Hematopoietic multipotent progenitor cell treated with erythropoietin and hydrocortisone succinate and interleukin-3 and kit ligand, for 17 days (in vitro differentiated cells): Measurements from ENCODE around the gene SNED1.

Experiments
- DNase-seq: peaks from one replicate; pipeline ENCODE4 v3.0.0-alpha.2; 2015; ENCODE audit warnings: low spot score

The SNED1 gene

GRCh38 chr2:241108271-241109209 lies 110.1 kb downstream of the SNED1 start:
- no peak for DNase-seq

- DNase-seq, result no peak
Measured at GRCh38 chr2:241109210-241110088, 111.0 kb downstream of the SNED1 start.

- DNase-seq, result no peak
Measured at GRCh38 chr2:241110089-241110606, 111.7 kb downstream of the SNED1 start.

- DNase-seq, result no peak
Measured at GRCh38 chr2:241110607-241111439, 112.4 kb downstream of the SNED1 start.

DNA sequence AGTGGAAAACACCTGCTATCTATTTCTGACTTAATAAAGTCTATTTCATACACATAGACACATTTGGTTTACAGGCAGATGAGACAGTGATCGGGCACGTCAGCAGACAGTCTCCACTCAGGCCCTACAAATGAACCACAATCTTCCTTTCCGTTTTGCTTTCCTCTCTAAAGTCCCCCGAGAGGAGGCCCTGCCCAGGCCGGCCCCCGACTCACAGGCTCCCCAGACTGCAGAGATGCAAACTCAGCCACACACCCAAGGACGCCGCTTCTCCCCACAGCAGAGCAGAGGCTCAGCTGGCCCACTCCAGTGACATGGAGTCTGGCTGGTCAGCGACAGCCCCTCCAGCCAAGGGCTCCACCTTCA lies 113.0 kb downstream of the SNED1 start:
- no peak for DNase-seq

- no peak for DNase-seq
Measured at GRCh38 chr2:241112046-241112445, 113.6 kb downstream of the SNED1 start.

GRCh38 chr2:241112592-241112991 lies 114.2 kb downstream of the SNED1 start:
- DNase-seq, result no peak

GRCh38 chr2:241114836-241115235 lies 116.4 kb downstream of the SNED1 start:
- DNase-seq, result no peak

GRCh38 chr2:241115361-241115760 lies 116.9 kb downstream of the SNED1 start:
- no peak for DNase-seq

DNA sequence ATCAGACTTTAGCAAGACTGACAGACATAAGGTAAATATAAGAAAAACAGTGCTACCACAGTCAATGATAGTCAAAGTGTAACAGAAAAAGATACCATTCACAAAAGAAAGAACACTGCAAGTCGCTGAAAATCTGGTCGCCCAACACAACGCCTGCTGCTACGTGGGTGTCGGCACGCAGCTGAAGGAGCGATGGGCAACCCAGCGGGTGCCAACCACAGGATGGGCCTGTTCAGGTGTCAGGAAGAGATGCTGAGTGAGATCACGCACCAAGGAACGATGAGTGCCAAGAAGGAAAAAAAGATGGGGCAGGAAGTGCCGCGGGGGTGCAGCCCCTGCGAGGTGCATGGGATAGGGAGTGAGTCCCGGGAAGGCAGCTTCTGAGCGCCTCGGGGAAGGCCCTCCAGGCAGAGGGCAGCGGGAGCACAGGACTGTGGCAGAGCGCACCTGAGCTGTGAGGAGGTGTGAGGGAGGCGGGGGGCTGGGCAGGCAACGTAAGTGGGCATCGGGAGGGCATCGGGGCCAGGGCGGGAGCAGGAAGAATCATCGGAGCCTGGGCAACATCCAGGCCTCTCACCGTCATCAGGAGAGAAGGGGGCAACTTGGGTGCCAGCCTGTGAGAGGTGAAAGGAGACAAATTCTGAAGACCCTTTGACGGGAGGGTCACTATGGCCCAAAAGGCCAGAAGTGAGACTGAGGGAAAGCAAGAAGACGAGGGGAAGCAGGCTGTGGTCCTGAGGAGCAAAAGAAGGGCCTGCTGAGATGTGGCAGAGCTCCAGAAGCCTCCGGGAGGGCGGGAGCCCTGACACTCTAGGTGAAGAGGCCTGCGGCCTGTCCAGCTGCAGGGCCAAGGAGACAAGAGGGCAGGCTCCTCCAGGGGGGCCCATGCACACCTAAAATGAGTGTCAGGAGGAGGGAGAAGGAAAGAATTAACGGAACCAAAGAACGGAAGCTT lies 118.5 kb downstream of the SNED1 start:
- no peak for DNase-seq

- no peak for DNase-seq
Measured at GRCh38 chr2:241118737-241119505, 120.5 kb downstream of the SNED1 start.

GRCh38 chr2:241120440-241120839 lies 122.0 kb downstream of the SNED1 start:
- DNase-seq, result no peak

DNA sequence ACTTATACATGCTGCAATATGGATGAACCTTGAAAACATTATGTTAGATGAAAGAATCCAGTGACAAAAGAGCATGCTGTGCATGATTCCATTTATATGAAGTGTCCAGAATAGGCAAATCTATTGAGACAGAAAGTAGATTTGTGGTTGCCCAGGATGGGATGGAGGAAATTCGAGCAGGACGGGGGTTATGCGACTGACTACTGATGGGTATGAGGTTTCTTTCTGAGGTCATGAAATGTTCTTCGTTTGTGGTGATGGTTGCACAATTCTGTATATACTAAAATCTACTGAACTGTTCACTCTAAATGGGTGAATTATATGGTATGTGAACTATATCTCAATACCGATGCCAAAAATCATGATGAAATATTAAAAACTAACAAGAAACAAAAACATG lies 122.6 kb downstream of the SNED1 start:
- no peak for DNase-seq

- no peak for DNase-seq
Measured at GRCh38 chr2:241122376-241123002, 124.1 kb downstream of the SNED1 start.

DNA sequence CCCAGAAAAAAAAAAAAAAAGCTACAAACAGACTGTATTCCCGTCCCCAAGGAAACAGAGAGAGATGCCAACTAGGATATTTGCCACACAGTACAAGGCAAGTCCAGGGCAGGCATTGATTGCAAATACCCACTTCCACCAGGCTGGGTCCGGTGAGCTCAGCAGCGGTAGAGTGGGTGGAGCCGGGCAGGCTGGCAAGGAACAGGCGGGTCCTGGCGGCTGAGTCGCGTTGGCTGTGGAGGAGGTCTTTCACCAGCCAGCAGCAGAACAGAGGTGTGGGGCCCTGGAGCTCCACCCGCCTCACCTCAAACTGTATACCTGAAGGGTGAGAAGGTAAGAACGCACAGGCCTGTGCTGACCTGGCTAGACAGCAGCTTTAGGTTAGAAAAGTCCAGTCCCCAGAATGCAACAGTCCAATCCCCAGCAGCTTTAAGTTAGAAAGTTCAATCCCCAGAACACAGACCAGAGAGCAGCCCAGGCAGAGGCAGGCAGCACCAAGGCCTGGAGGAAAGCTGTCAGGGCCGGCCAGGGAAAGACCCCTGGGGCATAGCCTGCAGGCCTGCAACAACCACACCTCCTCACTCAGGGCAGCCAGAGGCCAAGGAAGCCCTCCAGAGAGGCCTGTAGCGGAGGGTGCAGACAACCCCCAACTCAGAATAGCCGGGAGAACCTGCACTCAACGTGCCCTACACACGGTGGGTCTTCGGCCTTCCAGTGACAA lies 125.6 kb downstream of the SNED1 start:
- DNase-seq, result no peak

DNA sequence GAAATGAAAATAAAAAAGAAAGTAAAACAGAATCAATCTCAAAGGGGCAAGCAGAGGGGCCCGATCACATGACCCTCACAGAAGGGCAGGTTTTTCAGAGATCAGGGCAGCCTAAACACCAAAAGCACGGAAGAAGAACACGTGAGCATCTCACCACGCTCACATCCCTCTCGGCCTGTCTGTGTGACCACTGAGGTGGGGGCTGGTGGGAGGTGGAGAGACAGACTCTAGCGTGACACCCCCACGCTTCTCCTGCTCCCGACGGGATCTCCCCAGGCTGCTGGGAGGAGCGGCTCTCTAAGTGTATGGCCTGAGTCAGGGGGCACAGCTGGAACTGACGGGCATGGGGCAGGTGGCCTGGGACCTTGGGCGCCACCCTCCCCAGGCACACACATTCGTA lies 127.2 kb downstream of the SNED1 start:
- DNase-seq, result no peak

DNA sequence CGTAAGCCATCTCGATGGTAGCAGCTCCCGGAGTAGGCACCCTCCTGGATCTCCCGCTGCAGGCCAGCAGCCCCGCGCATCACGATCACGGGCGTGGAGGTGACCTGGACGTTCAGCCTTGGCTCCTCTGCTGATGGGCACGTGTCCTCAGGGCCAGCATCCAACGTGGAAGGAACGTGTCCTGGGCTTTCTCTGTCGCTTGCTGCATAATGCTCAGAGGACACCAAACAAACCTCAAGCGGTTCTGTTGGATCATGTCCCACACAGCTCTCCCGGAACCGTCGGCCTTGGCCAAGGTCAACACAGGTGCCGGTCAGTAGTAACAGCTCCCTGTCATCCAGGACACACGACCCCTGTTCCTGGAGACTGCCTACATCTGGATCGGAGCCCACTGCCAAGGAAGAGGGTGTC lies 127.8 kb downstream of the SNED1 start:
- DNase-seq, result no peak

GRCh38 chr2:241126771-241127202 lies 128.4 kb downstream of the SNED1 start:
- DNase-seq, result no peak

DNA sequence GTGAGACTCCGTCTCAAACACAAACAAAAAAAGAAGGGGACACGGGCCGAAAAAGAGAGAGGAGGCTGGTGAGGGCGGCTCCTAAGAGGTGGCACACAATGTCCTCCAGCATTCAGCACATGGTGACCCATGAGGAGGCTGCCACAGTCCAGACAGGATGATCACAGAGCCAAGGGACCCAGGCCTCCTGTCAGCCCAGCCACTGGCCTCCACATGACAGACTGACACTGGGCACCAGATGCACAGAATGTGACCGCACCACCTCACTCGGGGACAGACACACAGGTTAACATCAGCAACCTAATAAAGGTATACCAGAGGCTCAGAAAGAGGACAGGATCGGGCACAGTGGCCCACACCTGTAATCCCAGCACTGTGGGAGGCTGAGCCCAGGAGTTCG lies 129.8 kb downstream of the SNED1 start:
- no peak for DNase-seq
